ENCODE results near the gene TRMO. TPM values are rescaled to one million over a fixed set of nuclear protein-coding genes. Genes with fewer than 3 reads are reported as not detected.
A peak's percentile ranks its signal among the peaks of the same experiment; 100 is the strongest.

Gene TRMO
- total RNA-seq, 2 experiments from 2014 or later = 42.8 to 45.8 TPM

GRCh38 chr9:97859346-97859745 is 63.0 kb downstream of the TRMO start:
- H3K27ac ChIP-seq (ENCODE audit: low read depth in 1 of 2, low read length in 2 of 2) = no peak overlapping the region
- DNase-seq (no peak), ATAC-seq (ENCODE audit: poor library complexity) (no peak)
- Mint-ChIP-seq H3K4me1 (ENCODE audit: low read depth) (peaks cover 25% of the 10 kb centered on the region), H3K4me3 (no peak overlapping the region), H3K36me3 (ENCODE audit: low read depth) (no peaks in the 10 kb centered on the region), H3K27me3 (peaks cover 89% of the 10 kb centered on the region), H3K27ac (no peak overlapping the region), H3K9me3 (peaks cover 3% of the 10 kb centered on the region)
- ChIA-PET POLR2A (interaction anchor here (0.6 kb wide), 1 partner anchor 62 kb away, joined by 3 read pairs; no protein-coding TSS in a partner anchor), CTCF (interaction anchor here (0.6 to 0.7 kb wide), 2 partner anchors 10 to 198 kb away, joined by 3 read pairs; no protein-coding TSS in a partner anchor)
- H3K4me1 ChIP-seq (ENCODE audit: insufficient read depth, low read length) = peaks cover 22% of the 10 kb centered on the region
- peaks cover 0 to 28% of the 10 kb centered on the region in 2 experiments for H3K9me3 ChIP-seq (ENCODE audit: control insufficient read depth in 1 of 2, insufficient read depth in 1 of 2, low read length in 2 of 2)
- H3K36me3 ChIP-seq (ENCODE audit: insufficient read depth, low read length) = no peaks in the 10 kb centered on the region
- H3K27me3 ChIP-seq (ENCODE audit: control insufficient read depth in 1 of 2, insufficient read depth in 2 of 2, low read length in 2 of 2) = peaks cover 62 to 76% of the 10 kb centered on the region in 2 experiments
- no peak overlapping the region for H3K4me3 ChIP-seq (ENCODE audit: low read length)
- intact Hi-C loops (cut with DNase I, micrococcal nuclease) = no loop called here
- TF ChIP-seq CTCF (IDR thresholded peaks at IDR 0.05) = no peak

GRCh38 chr9:97858826-97859225 is 63.5 kb downstream of the TRMO start:
- H3K27ac ChIP-seq (ENCODE audit: low read depth in 1 of 2, low read length in 2 of 2) = no peak overlapping the region
- Mint-ChIP-seq H3K4me1 (ENCODE audit: low read depth) (peaks cover 29% of the 10 kb centered on the region), H3K4me3 (peak overlapping the region; percentile 25), H3K27me3 (peaks cover 89% of the 10 kb centered on the region), H3K27ac (no peak overlapping the region), H3K36me3 (ENCODE audit: low read depth) (no peaks in the 10 kb centered on the region), H3K9me3 (no peaks in the 10 kb centered on the region)
- ATAC-seq (ENCODE audit: poor library complexity) (no peak), DNase-seq (no peak)
- peaks cover 25% of the 10 kb centered on the region for H3K4me1 ChIP-seq (ENCODE audit: insufficient read depth, low read length)
- intact Hi-C loops (cut with DNase I, micrococcal nuclease) = no loop called here
- TF ChIP-seq CTCF (IDR thresholded peaks at IDR 0.05) = no peak
- no peaks in the 10 kb centered on the region for H3K36me3 ChIP-seq (ENCODE audit: insufficient read depth, low read length)
- H3K9me3 ChIP-seq (ENCODE audit: control insufficient read depth in 1 of 2, insufficient read depth in 1 of 2, low read length in 2 of 2) = peaks cover 0 to 28% of the 10 kb centered on the region in 2 experiments
- POLR2A ChIA-PET = no interaction called here
- CTCF ChIA-PET = no interaction called here
- H3K4me3 ChIP-seq (ENCODE audit: low read length) = no peak overlapping the region
- peaks cover 62 to 76% of the 10 kb centered on the region in 2 experiments for H3K27me3 ChIP-seq (ENCODE audit: control insufficient read depth in 1 of 2, insufficient read depth in 2 of 2, low read length in 2 of 2)

GRCh38 chr9:97858393-97858713 is 63.9 kb downstream of the TRMO start:
- Mint-ChIP-seq H3K4me3 (no peak overlapping the region), H3K4me1 (ENCODE audit: low read depth) (peaks cover 29% of the 10 kb centered on the region), H3K27ac (no peak overlapping the region), H3K9me3 (no peaks in the 10 kb centered on the region), H3K27me3 (peaks cover 85% of the 10 kb centered on the region), H3K36me3 (ENCODE audit: low read depth) (no peaks in the 10 kb centered on the region)
- Histone ChIP-seq H3K4me3 (ENCODE audit: low read length) (no peak overlapping the region), H3K9me3 (ENCODE audit: control insufficient read depth in 1 of 2, insufficient read depth in 1 of 2, low read length in 2 of 2) (peaks cover 0 to 28% of the 10 kb centered on the region in 2 experiments), H3K36me3 (ENCODE audit: insufficient read depth, low read length) (no peaks in the 10 kb centered on the region), H3K27ac (ENCODE audit: low read depth in 1 of 2, low read length in 2 of 2) (no peak overlapping the region), H3K4me1 (ENCODE audit: insufficient read depth, low read length) (peaks cover 27% of the 10 kb centered on the region), H3K27me3 (ENCODE audit: control insufficient read depth in 1 of 2, insufficient read depth in 2 of 2, low read length in 2 of 2) (peaks cover 63 to 77% of the 10 kb centered on the region in 2 experiments)
- ChIA-PET POLR2A (no interaction called here), CTCF (interaction anchor here (0.6 kb wide), 1 partner anchor 264 kb away, joined by 4 read pairs; no protein-coding TSS in a partner anchor)
- no peak for TF ChIP-seq CTCF (IDR thresholded peaks at IDR 0.05)
- ATAC-seq (ENCODE audit: poor library complexity) (no peak), DNase-seq (peak in 1 of 14 experiments; percentile 6)
- intact Hi-C loops (cut with DNase I, micrococcal nuclease) = no loop called here
